ENCODE results near the gene CDC37.
"Not testable (repeated sequence)": the region's sequence is repeated elsewhere in the genome, so short reads cannot be mapped to it uniquely, and the experiment has no call there.

CDC37 gene

DNA sequence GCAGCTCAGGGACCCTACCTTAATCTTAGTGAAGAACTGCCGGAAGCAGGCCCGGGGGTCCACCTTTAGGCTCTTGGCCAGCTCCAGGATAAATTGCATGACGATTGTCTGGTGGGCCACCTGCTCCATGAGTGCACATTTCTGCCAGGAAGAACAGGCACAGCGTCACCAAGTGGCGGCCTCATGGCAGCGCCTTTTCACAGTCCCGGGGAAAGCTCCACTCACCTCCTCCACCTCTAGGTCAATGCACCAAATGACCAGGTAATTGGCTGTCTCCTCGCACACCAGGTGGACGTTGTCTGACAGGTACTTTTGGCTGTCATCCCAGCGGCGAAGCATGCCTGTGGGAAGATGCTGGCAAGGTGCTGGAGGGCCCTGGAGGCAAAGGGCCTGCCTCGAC is 8.3 kb downstream of the CDC37 start:
- DNase-seq (ENCODE audit: low read depth) = no peak

DNA sequence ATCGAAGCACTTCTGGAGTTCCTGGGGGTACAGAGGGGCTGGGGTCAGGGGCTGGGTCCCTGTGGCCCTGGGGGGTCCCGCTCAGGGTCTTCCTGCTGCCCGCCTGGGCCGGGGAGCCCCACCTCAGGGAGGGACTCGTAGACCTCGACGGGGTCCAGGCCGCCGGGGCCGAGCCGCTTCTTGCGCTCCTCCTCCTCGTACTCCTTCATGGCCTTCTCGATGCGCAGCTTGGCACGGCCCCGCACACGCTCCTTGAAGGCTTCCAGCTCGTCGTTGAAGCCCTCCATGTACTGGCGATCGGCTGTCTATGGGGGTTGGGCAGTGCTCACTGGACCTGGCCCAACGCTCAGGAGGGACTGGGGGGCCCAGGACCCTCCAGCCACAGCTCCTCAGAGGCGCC is 10.2 kb downstream of the CDC37 start:
- DNase-seq (ENCODE audit: low read depth) = no peak

DNA sequence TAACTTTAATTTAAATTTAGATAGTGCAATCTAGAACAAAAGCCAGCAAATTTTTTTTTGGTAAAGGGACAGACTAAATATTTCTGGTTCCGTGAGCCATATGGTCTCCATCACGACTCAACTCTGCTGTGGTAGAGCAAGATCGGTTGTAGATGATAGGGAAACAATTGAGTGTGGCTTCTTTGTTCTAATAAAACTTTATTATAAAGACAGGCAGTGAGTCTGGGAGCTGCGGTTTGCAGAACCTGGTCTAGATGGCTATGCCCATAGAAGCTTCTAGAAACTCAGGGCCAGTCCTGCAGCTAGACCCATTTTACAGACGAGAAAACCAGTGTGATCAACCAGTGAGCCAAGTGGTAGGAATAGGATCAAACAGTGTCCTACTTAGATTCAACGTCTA is 11.2 kb downstream of the CDC37 start:
- DNase-seq (ENCODE audit: low read depth) = no peak

DNA sequence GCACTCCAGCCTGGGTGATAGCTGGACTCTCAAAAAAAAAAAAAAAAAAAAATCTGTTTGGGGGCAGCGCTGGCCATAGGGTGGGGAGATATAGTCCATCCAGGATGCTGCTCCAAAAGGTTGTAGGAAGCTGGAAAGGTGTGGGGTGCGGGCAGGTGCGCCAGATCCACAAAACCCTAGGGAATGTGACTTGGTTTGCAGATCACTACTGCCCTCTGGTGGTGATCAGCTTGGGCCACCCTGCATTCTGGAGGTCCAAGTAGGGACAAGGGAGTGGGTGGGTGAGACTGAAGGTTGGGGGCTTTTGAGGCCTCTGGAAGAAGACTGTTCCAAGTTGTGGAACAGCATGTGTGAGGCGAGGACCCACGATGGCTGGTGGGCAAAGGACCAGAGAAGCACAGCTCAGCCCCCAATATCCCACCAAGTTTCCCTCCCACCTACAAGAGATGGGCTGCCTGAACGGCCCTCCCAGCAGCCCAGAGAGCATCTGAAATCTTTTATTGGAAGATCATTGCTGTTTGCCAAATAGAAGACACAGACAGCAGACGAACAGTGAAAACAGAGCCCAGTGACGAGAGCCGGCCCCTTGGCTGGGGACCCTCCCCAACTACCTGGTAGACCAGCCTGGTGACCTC is 12.6 kb downstream of the CDC37 start:
- DNase-seq (ENCODE audit: low read depth) = peak; percentile 62

DNA sequence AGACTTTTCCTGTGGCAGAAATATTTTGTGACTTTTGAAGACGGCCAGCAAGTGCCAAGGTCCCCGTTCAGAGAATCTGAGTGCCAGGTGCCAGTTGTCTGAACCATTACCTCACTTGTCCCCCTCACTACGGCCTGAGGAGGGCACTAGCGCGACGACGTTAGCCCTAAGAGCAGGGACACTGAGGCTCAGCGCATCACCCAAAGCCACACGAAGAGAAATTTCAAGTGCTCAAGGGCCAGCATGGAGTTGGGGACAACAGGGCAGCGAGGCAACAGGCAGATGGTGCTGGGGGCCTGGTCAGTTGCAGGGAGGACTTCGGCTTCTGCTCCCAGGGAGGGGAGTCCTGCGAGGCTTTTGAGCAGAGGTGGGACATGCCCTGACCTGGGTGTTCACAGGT is 13.5 kb downstream of the CDC37 start:
- DNase-seq (ENCODE audit: low read depth) = no peak

DNA sequence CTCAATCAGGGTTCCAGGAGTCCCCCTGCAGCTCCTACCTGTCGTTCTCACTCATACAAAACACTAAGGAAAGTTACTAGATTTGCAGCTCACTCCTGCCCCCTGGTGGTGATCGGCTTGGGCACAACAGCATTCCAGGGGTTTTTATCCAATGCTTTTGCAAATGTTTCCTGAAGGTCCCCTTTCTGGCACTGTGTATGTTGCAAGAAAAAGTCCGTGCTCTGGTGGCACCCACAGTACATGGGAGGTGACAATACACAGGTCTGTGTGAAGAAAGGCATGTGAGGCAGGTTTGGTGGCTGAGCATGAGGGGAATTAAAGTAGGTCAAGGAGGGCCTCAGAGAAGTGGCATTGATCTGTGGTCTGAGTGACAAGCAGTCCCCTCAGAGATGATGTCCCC is 14.4 kb downstream of the CDC37 start:
- no peak for DNase-seq (ENCODE audit: low read depth)

DNA sequence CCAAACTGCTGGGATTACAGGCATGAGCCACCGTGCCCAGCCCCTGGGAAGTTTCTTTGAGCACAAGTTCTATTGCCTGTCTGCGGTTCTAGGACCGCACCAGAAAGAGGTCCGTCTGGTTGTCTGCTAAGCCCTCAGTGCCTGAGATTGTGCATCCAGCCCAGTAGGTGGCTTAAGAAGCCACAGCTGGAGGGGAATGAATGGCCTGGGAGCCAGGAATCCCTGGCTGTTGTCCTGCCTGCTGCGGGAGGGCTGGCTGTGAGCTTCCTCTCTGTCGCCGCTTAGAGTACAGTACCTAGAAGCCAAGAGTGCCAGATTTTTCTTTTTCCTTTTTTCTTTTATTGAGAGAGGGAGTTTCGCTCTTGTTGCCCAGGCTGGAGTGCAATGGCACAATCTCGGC is 18.8 kb downstream of the CDC37 start:
- DNase-seq (ENCODE audit: low read depth) = no peak

DNA sequence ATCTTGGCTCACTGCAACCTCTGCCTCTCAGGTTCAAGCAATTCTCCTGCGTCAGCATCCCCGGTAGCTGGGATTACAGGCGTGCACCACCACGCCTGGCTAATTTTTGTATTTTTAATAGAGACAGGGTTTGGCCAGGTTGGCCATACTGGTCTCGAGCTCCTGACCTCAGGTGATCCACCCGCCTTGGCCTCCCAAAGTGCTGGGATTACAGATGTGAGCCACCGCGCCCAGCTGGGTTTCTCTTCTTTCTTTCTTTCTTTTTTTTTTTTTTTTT is 20.2 kb downstream of the CDC37 start:
- DNase-seq (ENCODE audit: low read depth) = not testable (repeated sequence)

DNA sequence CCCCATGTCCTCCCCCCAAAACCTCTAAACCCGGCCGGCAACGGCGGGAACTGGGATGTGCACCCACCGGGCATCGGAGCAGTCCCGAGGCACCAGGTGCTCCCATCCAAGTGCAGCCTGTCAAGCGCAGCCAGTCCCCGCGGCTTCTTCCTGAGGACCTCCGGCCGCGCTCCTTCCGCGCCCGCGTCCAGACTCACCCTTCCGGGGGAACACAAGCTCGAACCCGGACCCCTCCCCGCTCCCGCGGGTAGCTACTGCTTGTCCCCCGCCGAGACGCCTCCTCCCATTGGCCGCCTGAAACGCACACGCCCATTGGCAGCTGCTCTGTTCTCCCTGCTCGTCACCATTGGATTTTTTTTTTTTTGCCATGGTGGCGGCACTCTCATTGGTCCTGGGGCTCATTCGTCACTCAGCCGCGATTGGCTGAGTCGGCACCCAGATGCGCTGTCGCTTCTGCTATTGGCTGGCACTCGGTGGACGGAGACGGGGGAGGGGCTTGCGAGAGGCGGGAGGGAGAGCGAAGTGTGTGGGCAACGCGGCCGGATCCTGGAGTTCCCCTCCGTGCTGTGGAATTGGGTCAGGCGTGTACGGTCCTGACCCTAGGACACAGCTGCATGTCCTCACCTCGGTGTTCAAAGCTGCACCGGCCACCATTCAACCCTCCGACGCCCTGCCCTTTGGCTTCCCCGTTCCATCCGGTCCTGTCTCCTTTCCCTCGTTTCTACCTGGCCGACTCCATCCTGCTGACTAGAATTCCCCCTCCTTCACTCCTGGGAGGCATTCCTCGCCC is 22.8 kb downstream of the CDC37 start, which contains the start of gene TYK2:
Gene TYK2, minus strand, starts transcription at position 260 of the 790 bp plus-strand sequence. CDS start 2,166 bp downstream, outside the sequence.
- peak; percentile 99 for DNase-seq (ENCODE audit: low read depth)

DNA sequence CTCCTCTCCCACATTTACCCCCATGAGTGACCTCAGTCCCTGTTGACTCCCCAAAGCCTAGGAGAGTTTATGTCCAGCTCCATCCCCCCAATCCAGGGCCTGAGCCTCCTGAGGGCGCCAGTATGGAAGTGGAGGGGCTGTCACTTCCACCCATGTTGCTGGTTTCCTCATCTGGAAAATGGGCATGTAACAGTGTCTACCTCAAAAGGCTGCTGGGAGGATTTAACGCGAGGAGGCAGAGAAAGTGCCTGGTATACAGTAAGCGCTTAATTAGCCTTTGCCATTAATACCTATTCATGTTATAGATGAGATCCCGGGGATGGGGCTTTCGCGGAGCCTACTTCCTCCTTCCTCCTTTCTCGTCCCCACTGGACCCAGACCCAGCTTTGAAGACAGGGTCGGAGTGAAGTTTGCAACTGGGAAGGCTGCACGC is 23.4 kb downstream of the CDC37 start:
- no peak for DNase-seq (ENCODE audit: low read depth)

DNA sequence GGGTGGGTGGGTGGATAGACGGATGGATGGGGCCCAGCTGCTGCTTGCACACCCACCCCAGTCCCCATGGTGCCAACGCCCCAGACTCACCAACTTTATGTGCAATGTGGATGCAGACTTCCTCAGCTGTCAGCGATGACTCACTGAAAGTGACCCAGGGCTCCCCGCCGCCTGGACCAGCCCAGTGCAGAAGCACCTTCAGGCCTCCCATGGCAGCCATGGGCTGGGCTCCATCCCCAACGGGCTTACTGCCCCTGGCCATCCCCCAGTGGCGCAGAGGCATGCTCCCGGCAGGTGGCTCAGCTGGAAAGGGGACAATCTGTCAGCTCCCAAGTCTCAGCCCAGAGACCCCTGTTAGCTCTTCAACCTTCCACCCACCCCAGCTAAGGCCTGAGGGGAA is 25.2 kb downstream of the CDC37 start:
- DNase-seq (ENCODE audit: low read depth) = no peak

DNA sequence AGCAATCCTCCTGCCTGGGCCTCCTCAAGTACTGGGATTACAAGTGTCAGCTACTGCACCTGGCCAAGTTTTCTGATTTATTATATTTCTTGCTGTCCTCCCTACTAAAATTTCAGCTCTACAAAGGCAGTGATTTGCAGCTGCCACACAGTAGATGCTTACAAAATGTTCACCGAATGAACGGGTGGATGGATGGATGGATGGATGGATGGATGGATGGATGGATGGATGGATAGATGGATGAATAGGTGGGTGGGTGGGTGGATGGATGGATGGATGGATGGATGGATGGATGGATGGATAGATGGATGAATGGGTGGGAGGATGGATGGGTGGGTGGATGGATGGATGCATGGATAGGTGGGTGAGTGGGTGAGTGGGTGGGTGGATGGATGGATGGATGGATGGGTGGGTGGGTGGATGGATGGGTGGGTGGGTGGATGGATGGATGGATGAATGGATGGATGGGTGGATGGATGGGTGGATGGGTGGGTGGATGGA is 26.2 kb downstream of the CDC37 start:
- DNase-seq (ENCODE audit: low read depth) = not testable (repeated sequence)

DNA sequence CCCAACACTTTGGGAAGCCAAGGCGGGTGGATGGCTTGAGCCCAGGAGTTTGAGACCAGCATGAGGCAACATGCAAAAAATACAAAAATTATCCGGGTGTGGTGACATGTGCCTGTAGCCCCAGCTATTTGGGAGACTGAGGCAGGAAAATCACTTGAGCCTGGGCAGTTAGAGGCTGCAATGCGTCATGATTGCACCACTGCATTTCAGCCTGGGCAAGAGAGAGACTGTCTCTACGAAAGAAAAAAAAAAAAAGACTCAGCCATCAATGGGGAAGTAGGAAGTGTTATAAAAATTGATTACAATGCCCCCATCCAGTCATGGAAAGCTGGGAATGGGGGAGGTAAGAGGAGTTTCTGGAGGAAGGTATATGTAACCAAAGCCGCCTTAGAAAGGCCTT is 28.4 kb downstream of the CDC37 start:
- no peak for DNase-seq (ENCODE audit: low read depth)

DNA sequence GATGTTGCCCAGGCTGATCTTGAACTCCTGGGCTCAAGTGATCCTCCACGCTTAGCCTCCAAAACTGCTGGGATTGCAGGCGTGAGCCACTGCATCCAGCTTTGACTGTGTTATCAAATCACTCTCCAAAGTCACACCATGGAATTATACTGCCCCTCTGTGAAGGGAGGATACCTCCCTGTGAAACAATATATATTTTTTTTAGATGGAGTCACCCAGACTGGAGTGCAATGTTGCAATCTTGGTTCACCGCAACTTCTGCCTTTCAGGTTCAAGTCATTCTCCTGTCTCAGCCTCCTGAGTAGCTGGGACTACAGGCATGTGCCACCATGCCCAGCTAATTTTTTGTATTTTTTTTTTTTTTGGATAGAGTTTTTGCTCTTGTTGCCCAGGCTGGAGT is 30.7 kb downstream of the CDC37 start:
- DNase-seq (ENCODE audit: low read depth) = no peak

DNA sequence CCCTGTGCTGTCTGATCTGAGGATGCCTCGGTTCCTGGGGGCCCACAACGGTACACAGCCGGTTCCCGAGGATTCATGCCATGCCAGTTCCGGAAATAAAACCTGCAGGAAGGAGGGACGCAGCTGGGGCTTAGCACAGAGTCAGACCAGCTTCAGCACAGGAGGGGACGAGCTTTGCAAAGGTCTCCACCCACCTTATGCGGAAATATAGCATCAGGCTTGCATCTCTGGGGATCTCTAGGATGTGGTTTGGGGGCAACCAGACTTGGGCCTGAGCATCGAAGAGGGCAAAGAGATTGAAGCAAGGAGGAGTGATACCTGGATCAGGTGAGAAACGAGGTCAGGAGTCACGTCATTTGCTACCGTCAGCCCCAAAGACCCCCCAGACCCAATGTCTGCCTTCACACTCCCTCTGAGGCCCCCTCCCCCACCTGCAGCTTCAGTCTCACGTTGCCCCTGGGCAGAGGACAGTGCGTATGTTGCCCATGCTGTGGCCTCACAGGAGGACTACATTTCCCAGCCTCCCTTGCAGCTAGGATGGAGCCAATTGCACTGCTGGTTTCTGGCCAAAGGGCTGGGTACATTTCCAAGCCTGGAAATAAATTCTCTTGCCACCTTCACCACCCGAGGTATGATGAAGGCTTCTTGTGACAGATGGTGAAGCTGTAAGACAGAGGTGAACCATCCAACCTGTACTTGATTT is 35.1 kb downstream of the CDC37 start:
- no peak for DNase-seq (ENCODE audit: low read depth)

DNA sequence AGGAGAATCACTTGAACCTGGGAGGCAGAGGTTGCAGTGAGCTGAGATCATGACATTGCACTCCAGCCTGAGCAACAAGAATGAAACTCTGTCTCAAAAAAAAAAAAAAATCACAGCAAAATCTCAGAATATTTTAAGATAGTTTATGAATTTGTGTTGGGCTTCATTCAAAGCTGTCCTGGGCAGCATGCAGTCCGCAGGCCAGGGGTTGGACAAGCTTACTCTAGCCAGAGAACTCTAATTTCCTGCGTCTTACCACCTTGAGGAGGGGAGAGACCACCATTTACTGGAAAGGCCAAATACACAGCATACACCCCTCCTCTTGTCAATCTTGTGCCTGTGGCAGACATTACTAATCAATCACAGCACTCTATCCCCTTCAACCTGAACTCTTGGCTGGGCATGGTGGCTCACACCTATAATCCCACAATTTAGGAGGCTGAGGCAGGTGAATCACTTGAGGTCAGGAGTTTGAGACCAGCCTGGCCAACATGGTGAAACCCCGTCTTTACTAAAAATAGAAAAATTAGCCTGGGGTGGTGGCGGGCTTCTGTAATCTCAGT is 36.3 kb downstream of the CDC37 start:
- not testable (repeated sequence) for DNase-seq (ENCODE audit: low read depth)

DNA sequence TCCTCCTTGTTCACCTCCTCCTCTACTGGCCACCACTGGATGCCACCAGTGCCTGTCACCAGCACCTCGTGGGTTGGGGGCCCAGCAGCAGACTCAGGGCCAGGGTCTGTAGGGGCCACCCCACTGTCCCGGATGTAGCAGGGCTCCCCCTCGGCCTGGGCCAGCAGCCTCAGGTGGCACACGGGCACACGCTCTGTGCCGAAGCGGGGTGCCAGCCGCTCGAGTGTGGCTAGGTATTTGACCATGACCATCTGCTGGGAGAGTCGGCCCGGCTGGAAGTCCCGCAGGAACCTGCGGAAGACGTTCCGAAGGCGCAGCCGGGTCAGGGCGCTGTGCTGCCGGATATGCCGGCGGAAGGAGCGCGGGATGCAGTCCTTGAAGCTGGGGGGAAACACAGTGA is 37.8 kb downstream of the CDC37 start:
- DNase-seq (ENCODE audit: low read depth) = no peak

DNA sequence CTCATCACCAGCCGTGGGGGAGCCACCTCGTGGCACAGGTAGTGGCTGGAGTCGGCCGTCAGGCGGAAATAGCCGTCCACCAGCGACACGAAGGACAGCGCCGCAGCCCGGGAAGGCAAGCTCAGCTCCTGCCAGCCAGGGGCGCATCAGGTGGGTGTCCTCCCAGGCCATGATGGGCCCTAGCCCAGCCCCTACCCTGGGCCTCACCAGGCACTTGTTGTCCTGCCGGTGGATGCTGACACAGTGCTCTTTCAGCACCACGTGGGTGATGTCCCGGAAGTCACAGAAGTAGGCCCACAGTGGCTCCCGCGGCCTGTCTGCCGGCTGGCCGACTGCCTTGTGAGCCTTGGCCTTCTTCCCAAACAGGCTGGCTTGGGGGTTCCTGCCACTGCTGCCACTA is 38.7 kb downstream of the CDC37 start:
- DNase-seq (ENCODE audit: low read depth) = no peak

DNA sequence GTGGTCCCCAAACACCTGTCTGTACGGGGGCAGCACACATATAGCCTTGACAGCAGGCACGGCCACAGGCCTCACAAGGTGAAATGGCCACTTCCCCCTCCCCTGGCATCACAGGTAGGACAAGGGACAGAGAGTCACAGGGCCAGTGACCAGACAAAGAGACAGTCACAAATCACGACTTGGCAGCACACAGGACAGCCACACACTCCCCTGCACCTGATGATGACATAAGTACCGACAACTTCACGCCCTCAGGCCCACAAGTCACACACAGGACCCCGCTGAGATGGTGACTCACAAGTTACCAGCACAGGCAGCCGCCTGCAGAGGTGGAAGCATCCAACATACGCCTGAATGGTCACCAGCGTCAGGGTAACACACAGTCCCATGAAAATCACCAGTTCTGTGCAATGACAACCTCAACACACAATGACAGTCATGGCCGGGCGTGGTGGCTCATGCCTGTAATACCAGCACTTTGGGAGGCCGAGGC is 39.5 kb downstream of the CDC37 start:
- DNase-seq (ENCODE audit: low read depth) = no peak

DNA sequence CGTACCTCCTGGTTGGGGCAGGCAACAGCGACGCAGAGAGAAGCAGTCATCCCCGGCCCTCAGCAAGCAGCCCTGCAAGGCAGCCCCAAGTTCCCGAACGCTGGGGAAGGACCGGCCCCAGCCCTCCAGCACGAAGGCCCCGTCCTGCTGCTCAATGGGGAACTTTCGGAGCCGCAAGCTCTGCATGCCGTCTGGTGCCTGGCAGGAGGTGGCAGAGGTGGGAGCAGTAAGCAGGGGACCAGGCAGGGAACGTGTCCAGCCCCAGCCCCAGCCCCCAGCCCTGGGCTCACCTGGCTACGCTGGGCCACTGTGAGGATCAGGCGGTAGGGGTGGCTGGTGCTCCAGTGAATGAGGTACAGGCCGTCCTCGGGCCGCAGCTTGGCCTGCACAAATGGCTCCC is 41.1 kb downstream of the CDC37 start:
- DNase-seq (ENCODE audit: low read depth) = no peak

DNA sequence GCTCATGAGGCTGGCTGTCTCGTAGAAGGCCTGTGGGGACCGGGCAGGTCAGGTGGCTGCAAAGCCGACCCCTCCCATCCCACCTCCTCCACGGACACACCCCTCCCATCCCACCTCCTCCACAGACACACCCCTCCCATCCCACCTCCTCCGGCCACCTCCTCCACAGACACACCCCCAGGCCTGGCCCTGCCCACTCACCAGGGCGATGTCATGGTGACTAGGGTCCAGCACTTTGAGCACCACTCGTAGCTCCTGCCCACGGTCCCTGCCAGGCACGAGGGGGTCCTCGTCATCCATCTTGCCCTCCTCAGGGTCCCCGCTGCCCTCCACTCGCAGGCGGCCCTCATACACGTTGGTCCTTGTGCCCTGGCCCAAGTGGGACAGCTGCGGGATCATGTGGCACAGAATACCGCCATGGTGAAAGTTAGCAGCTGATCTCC is 41.8 kb downstream of the CDC37 start:
- no peak for DNase-seq (ENCODE audit: low read depth)

DNA sequence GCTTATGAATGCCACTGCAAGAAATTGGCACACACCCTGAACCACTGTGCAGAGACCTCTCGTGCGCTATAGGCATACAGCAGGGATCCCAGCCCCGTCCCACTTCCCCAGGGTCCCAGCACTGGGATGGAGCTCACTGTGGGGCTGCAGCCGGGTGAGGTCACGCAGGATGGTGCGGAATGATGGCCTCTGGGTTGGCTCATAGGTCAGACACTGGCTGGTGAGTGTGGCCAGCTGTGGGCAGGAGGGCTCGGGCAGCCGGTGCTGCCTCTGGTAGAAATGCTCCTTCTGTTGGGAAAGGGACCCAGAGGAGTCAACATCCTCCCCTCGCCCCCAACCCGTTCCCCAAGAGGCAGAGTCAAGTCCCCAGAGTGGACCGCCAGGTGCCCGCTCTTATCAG is 46.9 kb downstream of the CDC37 start:
- DNase-seq (ENCODE audit: low read depth) = no peak
